HG03432 (cell line): ENCODE data around the gene ALLC.
"Not testable (repeated sequence)": the region's sequence is repeated elsewhere in the genome, so short reads cannot be mapped to it uniquely, and the experiment has no call there.

ENCODE experiments used
- ATAC-seq: cut with Tn5 transposase; IDR thresholded peaks from one replicate; pipeline ENCODE4 v1.9.1; 2021; ENCODE audit warnings: mild to moderate bottlenecking, moderate library complexity; ENCODE audit not compliant: unreplicated experiment

The ALLC gene

GRCh38 chr2:3626118-3626811 lies 31.7 kb upstream of the ALLC start:
- ATAC-seq: no peak

DNA sequence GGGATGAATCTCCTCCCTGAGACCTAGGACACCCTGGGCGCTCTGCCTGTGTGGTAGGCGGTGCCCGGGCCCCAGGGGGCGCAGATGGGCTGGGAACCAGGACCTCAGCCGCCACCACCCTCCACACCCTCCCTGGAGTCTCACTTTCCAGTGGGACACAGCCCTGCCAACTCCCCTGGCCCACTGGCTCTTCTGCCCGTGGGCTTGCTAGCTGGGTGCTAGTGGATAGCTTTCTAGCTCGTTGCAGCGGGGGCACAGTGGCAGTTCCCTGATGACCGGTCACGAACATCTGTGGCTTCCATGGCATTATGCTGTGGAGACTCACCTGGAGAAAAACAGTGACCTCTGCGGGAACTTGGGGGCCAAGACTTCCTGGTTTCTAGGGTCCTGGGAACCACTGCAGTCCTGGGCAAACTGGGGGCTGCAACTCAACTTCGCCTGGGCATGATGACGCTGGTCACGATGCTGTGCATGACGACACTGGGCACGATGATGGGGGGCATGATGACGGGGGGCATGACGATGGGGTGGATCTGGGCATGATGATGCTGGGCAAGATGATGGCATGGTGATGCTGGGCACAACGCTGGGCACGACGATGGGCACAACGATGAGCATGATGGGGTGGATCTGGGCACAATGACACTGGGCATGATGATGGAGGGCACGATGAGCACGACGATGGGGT lies 31.0 kb upstream of the ALLC start:
- no peak for ATAC-seq

GRCh38 chr2:3627500-3628100 lies 30.4 kb upstream of the ALLC start:
- ATAC-seq: no peak

DNA sequence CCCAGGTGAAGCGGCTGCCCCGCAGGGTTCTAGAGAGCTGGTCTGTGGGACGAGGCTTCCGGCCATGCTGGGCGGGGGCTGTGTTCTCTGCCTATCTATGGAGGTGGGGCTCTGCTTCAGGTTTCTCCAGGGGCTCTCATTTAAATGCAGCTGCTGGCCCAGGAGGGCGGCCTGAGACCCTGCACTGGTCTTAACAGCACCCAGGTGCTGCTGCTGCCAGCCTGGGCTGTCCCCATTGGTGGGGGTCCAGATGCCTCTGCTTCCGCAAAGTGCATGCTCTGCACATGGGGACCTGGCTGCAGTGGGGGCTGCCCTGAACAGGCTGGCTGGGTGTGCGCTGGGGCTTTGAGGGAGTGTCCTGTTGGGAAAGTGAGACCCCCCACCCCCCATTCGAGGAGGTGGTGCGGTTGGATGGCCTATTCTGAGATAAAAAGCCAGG lies 29.7 kb upstream of the ALLC start:
- ATAC-seq: no peak

DNA sequence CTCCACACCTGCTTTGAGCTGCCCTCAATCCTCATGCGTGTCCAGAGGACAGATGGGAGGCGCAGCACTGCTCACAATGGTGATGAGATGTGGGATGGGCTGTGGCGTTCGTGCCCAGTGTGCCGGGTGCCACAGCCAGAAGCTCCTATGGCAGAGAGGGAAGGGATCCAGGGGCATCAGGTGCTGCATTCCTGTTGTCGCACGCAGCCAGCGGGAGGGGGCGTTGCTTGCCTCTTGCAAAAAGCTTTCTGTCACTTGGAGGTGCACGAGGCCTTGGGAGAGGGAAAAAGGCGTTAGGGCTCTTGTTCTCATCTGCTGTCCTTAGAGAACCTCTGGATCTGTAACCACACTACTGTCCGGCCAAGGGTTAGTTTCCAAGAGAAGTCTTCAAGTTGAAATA lies 29.2 kb upstream of the ALLC start:
- no peak for ATAC-seq

GRCh38 chr2:3630631-3631030 lies 27.4 kb upstream of the ALLC start:
- ATAC-seq: no peak

DNA sequence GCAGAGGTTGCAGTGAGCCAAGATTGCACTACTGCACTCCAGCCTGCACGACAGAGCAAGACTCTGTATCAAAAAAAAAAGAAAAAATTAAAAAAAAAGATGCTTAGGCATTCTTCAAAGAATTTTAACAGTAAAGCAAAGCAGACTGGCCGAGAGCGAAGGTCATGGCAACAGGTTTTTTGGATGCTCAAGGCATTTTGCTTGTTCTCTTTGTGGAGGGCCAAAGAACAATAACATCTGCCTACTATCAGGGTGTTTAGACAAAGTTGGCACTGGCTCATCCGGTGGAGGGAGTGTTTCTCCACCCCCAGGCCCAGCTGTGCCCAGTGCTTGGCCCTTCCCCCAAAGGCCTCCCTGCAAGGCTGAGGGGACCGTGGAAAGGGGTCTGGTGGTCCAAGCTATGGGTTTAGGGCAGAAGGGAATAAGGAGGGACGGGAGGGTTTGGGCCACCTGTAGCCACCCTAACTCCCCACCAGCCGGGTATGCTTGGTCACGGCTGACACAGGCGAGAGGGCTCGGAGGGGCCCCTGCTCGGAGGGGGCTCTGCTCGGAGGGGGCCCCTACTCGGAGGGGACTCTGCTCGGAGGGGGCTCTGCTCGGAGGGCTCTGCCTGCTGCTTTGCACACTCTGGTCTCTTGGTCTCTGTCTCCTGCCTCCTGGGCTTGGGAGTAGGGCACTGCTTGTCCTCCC lies 26.7 kb upstream of the ALLC start:
- no peak for ATAC-seq

DNA sequence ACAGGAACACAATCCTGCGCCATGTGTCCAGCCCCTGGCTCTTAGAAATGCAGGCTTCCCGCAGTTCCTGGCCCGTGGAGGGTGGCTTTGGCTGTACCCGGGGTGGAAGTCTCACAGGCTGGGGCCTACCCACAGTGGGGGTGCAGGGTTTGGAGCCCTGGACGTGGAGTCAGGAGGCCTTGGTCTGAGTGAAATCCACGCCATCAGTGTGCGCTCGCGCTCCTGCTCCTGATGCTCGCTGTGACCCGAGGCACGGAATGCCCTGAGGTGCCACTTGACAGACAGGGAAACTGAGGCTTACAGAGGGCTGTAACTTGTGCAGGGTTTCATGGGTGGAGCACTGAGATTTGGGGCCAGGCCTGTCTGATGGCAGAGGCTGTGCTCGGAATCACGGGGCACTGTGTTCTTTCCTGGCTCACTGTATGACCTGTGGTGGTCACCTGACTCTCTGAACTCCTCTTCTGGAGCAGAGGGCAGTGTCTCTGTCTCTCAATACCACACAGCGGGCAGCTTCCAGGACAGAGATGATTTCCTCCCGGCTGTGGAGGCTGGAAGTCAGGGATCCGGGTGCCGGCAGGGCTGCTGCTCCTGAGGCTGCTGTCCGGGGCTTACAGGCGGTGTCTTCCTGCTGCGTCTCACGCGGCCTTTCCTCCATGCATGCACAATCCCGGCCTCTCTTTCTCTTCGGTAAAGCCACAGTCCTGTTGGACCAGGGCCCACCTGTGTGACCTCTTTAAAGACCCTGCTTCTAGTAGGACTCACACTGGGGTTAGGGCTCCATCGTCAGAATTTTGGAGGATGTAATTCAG lies 25.9 kb upstream of the ALLC start:
- no peak for ATAC-seq

- ATAC-seq: no peak
These were observed 24.7 kb upstream of the ALLC start for GRCh38 chr2:3633089-3633981.

- no peak for ATAC-seq
These were observed 23.9 kb upstream of the ALLC start for GRCh38 chr2:3633982-3634595.

GRCh38 chr2:3634596-3635121 lies 23.3 kb upstream of the ALLC start:
- no peak for ATAC-seq

GRCh38 chr2:3635171-3635974 lies 22.6 kb upstream of the ALLC start:
- ATAC-seq: no peak

DNA sequence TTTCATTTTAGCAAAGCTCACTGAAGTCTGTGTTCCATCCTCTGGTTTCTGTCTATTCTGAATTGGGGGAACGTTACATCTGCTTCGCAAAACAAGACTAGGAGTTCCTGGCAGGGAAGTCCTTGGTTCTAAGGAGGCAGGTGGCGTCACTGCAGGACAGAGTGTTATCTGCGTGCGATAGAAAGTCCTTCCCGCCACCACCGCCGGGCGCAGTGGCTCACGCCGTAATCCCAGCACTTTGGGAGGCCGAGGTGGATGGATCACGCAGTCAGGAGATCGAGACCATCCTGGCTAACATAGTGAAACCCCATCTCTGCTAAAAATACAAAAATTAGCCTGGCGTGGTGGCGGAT lies 22.0 kb upstream of the ALLC start:
- ATAC-seq: not testable (repeated sequence)

DNA sequence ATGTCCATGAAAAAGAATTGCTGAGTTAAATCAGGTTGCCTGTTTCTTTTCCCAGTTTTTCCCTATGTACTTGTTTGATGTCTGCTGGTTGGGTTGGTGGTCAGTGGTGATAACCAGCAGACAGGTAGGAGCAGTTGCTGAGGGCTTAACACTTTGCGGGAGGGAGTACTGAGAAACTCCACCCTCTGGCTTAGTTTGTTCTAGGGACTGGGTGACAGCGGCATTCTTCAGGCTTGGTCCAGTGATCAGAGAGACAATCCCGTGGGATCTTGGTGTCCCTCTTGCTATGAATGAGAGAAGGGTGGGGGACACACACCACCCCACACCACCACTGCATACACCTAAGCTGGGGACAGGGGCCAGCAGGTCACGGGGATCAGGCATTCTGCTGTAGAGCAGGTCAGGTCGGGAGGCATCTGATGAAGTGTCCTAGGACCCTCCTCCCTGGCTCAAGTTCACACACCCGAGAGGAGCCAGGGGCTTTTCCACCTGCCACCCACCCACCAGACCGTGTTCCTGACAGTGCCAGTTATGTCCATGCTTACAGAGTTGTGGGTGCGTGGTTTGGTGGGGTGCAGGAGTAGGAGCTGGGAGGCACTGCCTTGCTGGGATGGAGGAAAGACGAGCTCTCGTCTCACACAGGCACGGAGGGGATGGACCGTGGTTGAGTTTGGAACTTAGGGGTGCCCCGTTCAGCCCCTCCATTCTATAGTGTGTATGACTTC lies 21.3 kb upstream of the ALLC start:
- no peak for ATAC-seq

GRCh38 chr2:3637311-3637675 lies 20.7 kb upstream of the ALLC start:
- no peak for ATAC-seq

GRCh38 chr2:3637692-3638455 lies 20.1 kb upstream of the ALLC start:
- ATAC-seq: no peak

DNA sequence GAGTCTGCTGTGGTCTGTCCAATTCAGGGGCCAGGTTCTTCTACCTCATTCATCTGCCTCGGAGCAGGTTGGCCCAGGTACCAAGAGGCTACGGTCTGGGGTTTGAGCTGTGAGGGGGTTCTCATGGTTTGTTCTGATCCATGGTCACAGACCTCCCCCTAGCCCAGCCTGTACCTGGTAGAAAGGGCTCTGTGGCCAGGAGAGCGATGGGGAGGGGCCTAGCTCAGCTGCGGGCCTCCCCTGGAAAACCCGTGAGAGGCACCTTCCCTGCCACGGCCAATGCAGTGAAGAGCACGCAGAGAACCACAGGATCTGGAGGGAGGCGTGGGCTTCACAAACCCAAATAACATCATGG lies 19.6 kb upstream of the ALLC start:
- no peak for ATAC-seq
